Neural crest cell (in vitro differentiated cells): ENCODE data around the gene RAB23. TPM values are rescaled to one million over a fixed set of nuclear protein-coding genes. Genes with fewer than 3 reads are reported as not detected.

Experiments
- DNase-seq: peaks from one replicate; pipeline ENCODE4 v3.0.0; 2021; ENCODE audit warnings: low read depth, mixed read lengths, low spot score
- H3K27ac Mint-ChIP-seq: one replicate; pipeline ENCODE4 v1.8.0; 2021; ENCODE audit warnings: mild to moderate bottlenecking, mixed read lengths; ENCODE audit not compliant: unreplicated experiment
- H3K27me3 Mint-ChIP-seq: 2 replicates; pipeline ENCODE4 v1.8.0; 2021; ENCODE audit warnings: low read depth, mild to moderate bottlenecking, mixed read lengths
- H3K36me3 Mint-ChIP-seq: 2 replicates; pipeline ENCODE4 v1.8.0; 2021; ENCODE audit warnings: low read depth, mild to moderate bottlenecking, mixed read lengths
- H3K4me1 Mint-ChIP-seq: 2 replicates; pipeline ENCODE4 v1.8.0; 2021; ENCODE audit warnings: mixed read lengths
- H3K4me3 Mint-ChIP-seq: one replicate; pipeline ENCODE4 v1.8.0; 2021; ENCODE audit warnings: mild to moderate bottlenecking, mixed read lengths
- H3K9me3 Mint-ChIP-seq: 2 replicates; pipeline ENCODE4 v1.8.0; 2021; ENCODE audit warnings: mixed read lengths
- total RNA-seq: library from RNA; stranded (reverse); gene quantifications from 2 replicates; pipeline ENCODE4 v1.2.1, GENCODE V29; 2021
- TF ChIP-seq, protein P1 (sequence below): fragments of 200-600 bp; sonication (generic); conservative IDR thresholded peaks from 2 replicates; pipeline ENCODE4 v1.5.0; 2021; ENCODE audit warnings: antibody characterized with exemption, mild to moderate bottlenecking

The RAB23 gene
- total RNA-seq, 1 donor from 2014 or later: 20.1 TPM

DNA sequence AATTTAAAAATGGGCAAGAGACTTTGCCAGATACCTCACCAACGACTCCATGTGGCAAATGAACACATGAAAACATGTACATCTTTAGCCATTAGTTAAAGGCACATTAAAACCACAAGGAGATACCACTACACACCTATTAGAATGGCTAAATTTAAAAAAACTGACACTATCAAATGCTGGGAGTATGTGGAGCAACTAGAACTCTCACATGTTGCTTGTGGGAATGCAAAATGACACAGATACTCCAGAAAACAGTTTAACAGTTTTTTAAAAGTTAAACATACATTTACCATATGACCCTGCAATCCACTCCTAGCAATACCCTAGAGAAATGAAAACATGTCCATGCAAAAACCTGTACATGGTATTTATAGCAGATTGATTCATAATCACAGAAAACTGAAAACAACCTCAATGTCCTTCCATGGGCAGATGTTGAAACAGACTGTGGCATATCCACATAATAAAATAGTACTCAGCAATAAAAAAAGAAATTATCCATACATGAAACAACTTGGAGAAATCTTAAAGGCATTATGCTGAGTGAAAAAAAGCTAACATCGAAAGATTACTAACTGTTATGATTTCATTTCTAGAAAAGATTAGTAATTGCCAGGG is 1.9 kb downstream of the RAB23 start:
- TF ChIP-seq, protein P1, sequence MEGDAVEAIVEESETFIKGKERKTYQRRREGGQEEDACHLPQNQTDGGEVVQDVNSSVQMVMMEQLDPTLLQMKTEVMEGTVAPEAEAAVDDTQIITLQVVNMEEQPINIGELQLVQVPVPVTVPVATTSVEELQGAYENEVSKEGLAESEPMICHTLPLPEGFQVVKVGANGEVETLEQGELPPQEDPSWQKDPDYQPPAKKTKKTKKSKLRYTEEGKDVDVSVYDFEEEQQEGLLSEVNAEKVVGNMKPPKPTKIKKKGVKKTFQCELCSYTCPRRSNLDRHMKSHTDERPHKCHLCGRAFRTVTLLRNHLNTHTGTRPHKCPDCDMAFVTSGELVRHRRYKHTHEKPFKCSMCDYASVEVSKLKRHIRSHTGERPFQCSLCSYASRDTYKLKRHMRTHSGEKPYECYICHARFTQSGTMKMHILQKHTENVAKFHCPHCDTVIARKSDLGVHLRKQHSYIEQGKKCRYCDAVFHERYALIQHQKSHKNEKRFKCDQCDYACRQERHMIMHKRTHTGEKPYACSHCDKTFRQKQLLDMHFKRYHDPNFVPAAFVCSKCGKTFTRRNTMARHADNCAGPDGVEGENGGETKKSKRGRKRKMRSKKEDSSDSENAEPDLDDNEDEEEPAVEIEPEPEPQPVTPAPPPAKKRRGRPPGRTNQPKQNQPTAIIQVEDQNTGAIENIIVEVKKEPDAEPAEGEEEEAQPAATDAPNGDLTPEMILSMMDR: no peak
- Mint-ChIP-seq H3K27me3 (no peaks in the 10 kb centered on the region), H3K4me1 (peaks cover 44% of the 10 kb centered on the region), H3K9me3 (peaks cover under 1% of the 10 kb centered on the region), H3K36me3 (peaks cover 24% of the 10 kb centered on the region), H3K4me3 (peak overlapping the region; percentile 64), H3K27ac (no peak overlapping the region)
- no peak for DNase-seq

GRCh38 chr6:57217270-57217669 is 4.8 kb downstream of the RAB23 start:
- H3K4me1 Mint-ChIP-seq: peaks cover 30% of the 10 kb centered on the region
- H3K27ac Mint-ChIP-seq: no peak overlapping the region
- TF ChIP-seq, protein P1: no peak
- no peak overlapping the region for H3K4me3 Mint-ChIP-seq
- H3K27me3 Mint-ChIP-seq: no peaks in the 10 kb centered on the region
- H3K9me3 Mint-ChIP-seq: peaks cover 5% of the 10 kb centered on the region
- no peak for DNase-seq
- peaks cover 33% of the 10 kb centered on the region for H3K36me3 Mint-ChIP-seq

DNA sequence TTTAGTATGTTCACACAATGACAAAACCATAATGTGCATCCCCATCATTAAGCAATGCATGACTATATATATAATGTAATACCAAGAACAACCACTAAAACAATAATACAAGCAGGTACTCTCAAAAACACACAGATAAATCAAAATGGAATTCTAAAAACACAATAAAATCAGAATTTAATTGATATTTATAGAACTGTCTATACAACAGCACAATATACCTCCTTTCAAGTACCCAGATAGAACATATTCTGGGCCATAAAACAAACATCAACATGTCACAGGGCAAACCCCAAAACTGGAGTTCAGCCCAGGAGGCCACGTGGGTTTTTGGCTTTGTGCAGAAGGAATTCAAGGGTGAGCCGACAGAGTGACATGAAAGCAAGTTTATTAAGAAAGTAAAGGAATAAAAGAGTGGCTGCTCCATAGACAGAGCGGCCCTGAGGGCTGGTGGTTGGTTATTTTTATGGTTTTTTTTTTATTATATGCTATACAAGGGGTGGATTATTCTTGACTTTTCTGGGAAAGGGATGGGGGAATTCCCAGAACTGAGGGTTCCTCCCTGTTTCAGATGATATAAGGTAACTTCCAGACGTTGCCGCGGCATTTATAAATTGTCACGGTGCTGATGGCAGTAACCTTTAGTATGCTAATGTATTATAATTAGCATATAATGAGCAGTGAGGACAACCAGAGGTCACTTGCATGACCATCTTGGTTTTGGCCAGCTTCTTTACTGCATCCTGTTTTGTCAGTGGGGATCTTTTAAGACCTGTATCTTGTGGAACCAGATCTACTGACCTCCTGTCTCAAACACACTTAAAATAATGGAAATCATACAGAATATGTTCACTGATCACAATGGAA is 5.6 kb downstream of the RAB23 start:
- peaks cover 33% of the 10 kb centered on the region for H3K36me3 Mint-ChIP-seq
- H3K4me1 Mint-ChIP-seq: peaks cover 29% of the 10 kb centered on the region
- peaks cover 5% of the 10 kb centered on the region for H3K9me3 Mint-ChIP-seq
- H3K27ac Mint-ChIP-seq: no peak overlapping the region
- no peak for DNase-seq
- TF ChIP-seq, protein P1: peak; percentile 38
- H3K4me3 Mint-ChIP-seq: no peak overlapping the region
- no peaks in the 10 kb centered on the region for H3K27me3 Mint-ChIP-seq

GRCh38 chr6:57215260-57215659 is 6.8 kb downstream of the RAB23 start:
- Mint-ChIP-seq H3K27me3 (no peaks in the 10 kb centered on the region), H3K9me3 (peaks cover 5% of the 10 kb centered on the region), H3K4me3 (no peak overlapping the region), H3K27ac (no peak overlapping the region), H3K4me1 (peaks cover 20% of the 10 kb centered on the region), H3K36me3 (peaks cover 32% of the 10 kb centered on the region)
- TF ChIP-seq, protein P1: no peak
- no peak for DNase-seq

GRCh38 chr6:57210060-57210459 is 12.0 kb downstream of the RAB23 start:
- H3K4me1 Mint-ChIP-seq: peaks cover 11% of the 10 kb centered on the region
- no peak overlapping the region for H3K4me3 Mint-ChIP-seq
- H3K9me3 Mint-ChIP-seq: peaks cover 4% of the 10 kb centered on the region
- DNase-seq: no peak
- H3K27me3 Mint-ChIP-seq: no peaks in the 10 kb centered on the region
- H3K36me3 Mint-ChIP-seq: peaks cover 15% of the 10 kb centered on the region
- no peak overlapping the region for H3K27ac Mint-ChIP-seq
- TF ChIP-seq, protein P1: no peak
